ENCODE data around the gene TMEM208. TPM values are rescaled to one million over a fixed set of nuclear protein-coding genes. Genes with fewer than 3 reads are reported as not detected.

The TMEM208 gene
- total and polyA plus RNA-seq, 2 of the 13 experiments (the other 11 are each of a cell fraction or from before 2014, with no cell fraction given): 58.8 to 72.9 TPM

- TF ChIP-seq ATF7 (IDR thresholded peaks at IDR 0.05) (no peak), ATF7 (CRISPR knock-in tag; IDR thresholded peaks at IDR 0.05) (no peak), MTERF4 (CRISPR knock-in tag; IDR thresholded peaks at IDR 0.05) (no peak), BRF2 (CRISPR knock-in tag; IDR thresholded peaks at IDR 0.05) (no peak), TBP (CRISPR knock-in tag; IDR thresholded peaks at IDR 0.05) (no peak), TBX3 (IDR thresholded peaks at IDR 0.05; ENCODE audit: borderline replicate concordance) (no peak), TEAD3 (CRISPR knock-in tag; optimal IDR thresholded peaks at IDR 0.05; ENCODE audit: borderline replicate concordance) (no peak)
Measured at GRCh38 chr16:67180166-67180565, 46.8 kb upstream of the TMEM208 start (continued).

- in situ Hi-C loops (cut with HindIII; ENCODE audit: extremely low pct_ligation_motif_present, low pct_unique_long_range_greater_than_20kb): no loop called here
Measured at GRCh38 chr16:67181346-67181745, 45.6 kb upstream of the TMEM208 start.

More at GRCh38 chr16:67181346-67181745, 45.6 kb upstream of the TMEM208 start:
- H3K79me2 ChIP-seq (ENCODE audit: insufficient read depth, low read length): no peaks in the 10 kb centered on the region
- no peak overlapping the region for H3K9ac ChIP-seq (ENCODE audit: insufficient read depth, low read depth, low read length)
- 72% methylated on average over 2 of the region's 2 CpGs for WGBS (ENCODE audit: low lambda C conversion rate)
- H2AFZ ChIP-seq (ENCODE audit: low read length): no peak overlapping the region
- POLR2A ChIA-PET: interaction anchor here (2.0 kb wide), 1 partner anchor 11 kb away, joined by 6 read pairs; the partner anchor contains the start of gene NOL3
- ATAC-seq: no peak
- CTCF ChIA-PET (ENCODE audit: low intra/inter-chr PET ratio, low total read pairs): no interaction called here
- BruUV-seq (replicated peaks): no TSS peak
- no peak for FAIRE-seq
- DNase-seq (ENCODE audit: low spot score): no peak
- no peak overlapping the region for H3K4me3 ChIP-seq (replicated peaks in 1 of 3; ENCODE audit: insufficient read depth in 1 of 3, low read depth in 2 of 3, low read length in 3 of 3)
- no peaks in the 10 kb centered on the region; a peak in 1 of 5 replicates for H3K27me3 ChIP-seq (ENCODE audit: control insufficient read depth in 1 of 2, insufficient read depth in 2 of 2, low read length in 2 of 2)
- H3K27ac ChIP-seq (ENCODE audit: extremely low read length, insufficient read depth, low read length): no peak overlapping the region
- no peaks in the 10 kb centered on the region for H3K9me3 ChIP-seq (ENCODE audit: low read length)
- H3K4me2 ChIP-seq (ENCODE audit: low read depth, low read length): no peak overlapping the region
- no peaks in the 10 kb centered on the region; the same call in 1 of the 2 replicates for H4K20me1 ChIP-seq (ENCODE audit: insufficient read depth, low read length)
- H3K4me1 ChIP-seq (ENCODE audit: insufficient read depth, low read length): peaks cover 52% of the 10 kb centered on the region
- H3K36me3 ChIP-seq (replicated peaks in 1 of 2; ENCODE audit: control insufficient read depth in 1 of 2, insufficient read depth in 2 of 2, low read length in 2 of 2): no peaks in the 10 kb centered on the region
- no peak for TF ChIP-seq HIC2 (CRISPR knock-in tag; IDR thresholded peaks at IDR 0.05; ENCODE audit: low read depth)
- TF ChIP-seq FOXM1 (CRISPR knock-in tag; IDR thresholded peaks at IDR 0.05): no peak
- no peak for TF ChIP-seq FOXK1 (CRISPR knock-in tag; IDR thresholded peaks at IDR 0.05; ENCODE audit: borderline replicate concordance, low read depth)
- TF ChIP-seq TFAP4 (IDR thresholded peaks at IDR 0.05; ENCODE audit: borderline replicate concordance, low read depth): no peak
- TF ChIP-seq ZNF589 (CRISPR knock-in tag; conservative IDR thresholded peaks at IDR 0.05): no peak
- TF ChIP-seq MYC (CRISPR knock-in tag; IDR thresholded peaks at IDR 0.05; ENCODE audit: borderline replicate concordance): no peak
- TF ChIP-seq ZNF333 (CRISPR knock-in tag; IDR thresholded peaks at IDR 0.05; ENCODE audit: borderline replicate concordance): no peak
- intact Hi-C loops (cut with micrococcal nuclease; ENCODE audit: unreplicated experiment): no loop called here

All from HepG2 (cell line).